AG10803 (cell line): ENCODE measurements around the gene ITPR1.

ENCODE experiments used
- DNase-seq: peaks from one replicate; pipeline ENCODE4 v3.0.0; 2010; ENCODE audit warnings: low read depth
- H3K4me3 ChIP-seq: 2 replicates; pipeline ENCODE4 v1.5.1; 2011; ENCODE audit warnings: mild to moderate bottlenecking, low read length, control low read depth
- TF ChIP-seq, protein P1 (sequence below): conservative IDR thresholded peaks from 2 replicates; pipeline ENCODE4 v1.5.1; 2011; ENCODE audit warnings: mild to moderate bottlenecking, low read length, control low read depth, inconsistent platforms

The ITPR1 gene

DNA sequence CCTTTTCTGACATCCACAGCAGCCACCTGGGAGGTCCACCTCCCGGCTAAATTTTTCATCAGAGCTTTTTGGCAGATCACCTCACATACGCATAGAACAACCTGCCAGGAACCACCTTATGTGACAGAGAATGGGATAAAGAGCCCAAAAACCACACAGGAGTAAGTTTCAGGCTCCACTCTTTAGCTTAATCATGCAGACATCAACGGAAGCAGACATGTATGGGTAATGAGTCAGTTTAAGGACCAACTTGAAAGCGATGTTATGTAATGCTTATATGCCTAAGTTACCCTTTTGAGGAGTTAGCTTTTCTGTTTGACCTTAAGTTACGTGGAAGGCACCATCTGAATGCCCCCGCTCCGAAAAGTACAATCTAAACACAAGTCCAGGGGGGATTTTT is 302.8 kb downstream of the ITPR1 start:
- TF ChIP-seq, protein P1, sequence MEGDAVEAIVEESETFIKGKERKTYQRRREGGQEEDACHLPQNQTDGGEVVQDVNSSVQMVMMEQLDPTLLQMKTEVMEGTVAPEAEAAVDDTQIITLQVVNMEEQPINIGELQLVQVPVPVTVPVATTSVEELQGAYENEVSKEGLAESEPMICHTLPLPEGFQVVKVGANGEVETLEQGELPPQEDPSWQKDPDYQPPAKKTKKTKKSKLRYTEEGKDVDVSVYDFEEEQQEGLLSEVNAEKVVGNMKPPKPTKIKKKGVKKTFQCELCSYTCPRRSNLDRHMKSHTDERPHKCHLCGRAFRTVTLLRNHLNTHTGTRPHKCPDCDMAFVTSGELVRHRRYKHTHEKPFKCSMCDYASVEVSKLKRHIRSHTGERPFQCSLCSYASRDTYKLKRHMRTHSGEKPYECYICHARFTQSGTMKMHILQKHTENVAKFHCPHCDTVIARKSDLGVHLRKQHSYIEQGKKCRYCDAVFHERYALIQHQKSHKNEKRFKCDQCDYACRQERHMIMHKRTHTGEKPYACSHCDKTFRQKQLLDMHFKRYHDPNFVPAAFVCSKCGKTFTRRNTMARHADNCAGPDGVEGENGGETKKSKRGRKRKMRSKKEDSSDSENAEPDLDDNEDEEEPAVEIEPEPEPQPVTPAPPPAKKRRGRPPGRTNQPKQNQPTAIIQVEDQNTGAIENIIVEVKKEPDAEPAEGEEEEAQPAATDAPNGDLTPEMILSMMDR = no peak
- H3K4me3 ChIP-seq = no peak overlapping the region
- DNase-seq = no peak

DNA sequence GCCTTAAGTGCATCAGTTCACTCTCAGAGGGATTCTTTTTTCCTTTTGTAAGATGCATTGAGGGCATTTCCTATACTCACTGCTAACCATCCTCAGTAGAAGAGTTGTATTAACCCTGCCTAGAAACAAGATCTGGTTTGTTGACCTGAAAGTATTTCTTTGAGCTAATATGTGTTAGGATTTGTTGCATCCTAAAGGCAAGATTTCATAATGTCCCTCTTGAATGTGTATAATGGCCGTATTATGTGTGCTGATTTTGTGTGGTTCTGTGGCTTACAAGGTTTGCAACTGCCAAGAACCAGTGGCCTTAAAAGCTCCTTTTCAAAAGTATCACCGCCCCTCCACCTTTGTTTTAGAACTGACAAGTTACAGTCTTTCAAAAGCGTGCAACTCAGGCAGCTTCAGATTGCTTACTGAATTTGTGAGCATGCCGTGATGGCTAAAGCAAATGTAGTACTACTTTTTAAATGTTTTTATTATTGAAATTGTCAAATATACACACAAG is 304.1 kb downstream of the ITPR1 start:
- DNase-seq = no peak
- H3K4me3 ChIP-seq = no peak overlapping the region
- TF ChIP-seq, protein P1 = no peak

DNA sequence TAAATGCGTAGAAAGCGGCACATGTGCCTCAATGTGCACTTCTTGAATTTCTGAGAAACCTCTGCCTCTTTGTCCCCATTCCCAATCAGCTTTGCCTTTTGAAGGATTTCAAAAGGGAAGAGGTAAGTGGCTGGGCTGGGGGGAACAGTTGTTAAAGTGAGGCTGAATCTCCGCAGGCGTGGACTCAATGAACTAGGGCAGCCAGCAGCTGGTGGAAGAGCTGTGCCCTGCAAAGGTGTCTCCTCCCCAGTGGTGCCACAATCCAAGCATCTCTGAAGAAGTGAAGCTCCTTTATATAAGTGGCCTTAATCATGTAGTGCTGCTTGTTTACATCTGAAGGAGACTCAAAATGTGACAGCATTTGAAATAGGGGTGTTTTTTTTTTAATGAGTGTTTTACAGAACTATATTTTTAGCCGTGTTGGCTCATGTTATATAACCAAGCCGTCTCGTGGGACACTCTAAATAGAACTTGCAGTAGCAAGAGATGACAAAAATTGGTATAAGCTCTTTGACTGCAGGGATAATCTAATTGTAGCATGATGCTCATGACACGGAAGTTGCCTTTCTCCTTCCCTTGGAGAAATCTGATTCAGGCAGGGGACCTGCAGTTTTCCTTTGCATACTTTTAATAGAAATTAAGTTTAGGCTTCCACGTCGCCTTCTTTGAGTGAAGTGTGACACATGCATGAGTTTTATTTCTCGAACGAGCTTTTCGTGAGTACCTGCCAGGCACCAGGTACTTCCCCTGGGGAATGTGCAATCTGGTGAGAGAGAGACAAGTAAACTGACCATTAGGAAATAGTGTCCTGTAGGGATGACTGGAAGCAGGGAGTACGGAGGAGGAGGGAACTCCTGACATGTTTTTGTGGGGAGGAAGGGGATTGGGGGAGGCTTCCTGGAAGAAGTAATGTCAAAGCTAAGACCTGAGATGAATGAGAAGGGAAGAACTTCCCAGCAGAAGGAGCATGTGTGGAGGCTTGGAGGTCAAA is 306.4 kb downstream of the ITPR1 start:
- TF ChIP-seq, protein P1 = no peak
- DNase-seq = no peak
- no peak overlapping the region for H3K4me3 ChIP-seq

DNA sequence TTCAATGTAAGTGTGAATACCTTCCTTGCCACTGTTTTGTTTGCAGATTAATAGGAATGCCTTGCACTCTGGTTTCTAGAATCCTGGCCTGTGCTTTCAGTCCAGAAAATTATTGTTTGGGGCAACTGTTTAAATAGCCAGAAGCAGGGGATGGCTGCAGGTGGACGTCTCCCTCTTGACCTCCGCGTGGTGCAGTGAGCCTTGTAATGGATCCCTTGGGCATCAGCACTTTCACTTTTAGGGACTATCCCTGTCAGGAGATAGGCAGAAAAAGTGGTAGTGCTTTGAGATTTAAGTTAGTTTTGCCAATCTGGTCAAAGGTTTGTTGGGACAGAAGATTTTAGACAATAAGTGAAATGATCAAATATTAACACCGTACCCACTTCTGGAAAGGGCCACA is 307.4 kb downstream of the ITPR1 start:
- TF ChIP-seq, protein P1 = no peak
- no peak overlapping the region for H3K4me3 ChIP-seq
- no peak for DNase-seq

DNA sequence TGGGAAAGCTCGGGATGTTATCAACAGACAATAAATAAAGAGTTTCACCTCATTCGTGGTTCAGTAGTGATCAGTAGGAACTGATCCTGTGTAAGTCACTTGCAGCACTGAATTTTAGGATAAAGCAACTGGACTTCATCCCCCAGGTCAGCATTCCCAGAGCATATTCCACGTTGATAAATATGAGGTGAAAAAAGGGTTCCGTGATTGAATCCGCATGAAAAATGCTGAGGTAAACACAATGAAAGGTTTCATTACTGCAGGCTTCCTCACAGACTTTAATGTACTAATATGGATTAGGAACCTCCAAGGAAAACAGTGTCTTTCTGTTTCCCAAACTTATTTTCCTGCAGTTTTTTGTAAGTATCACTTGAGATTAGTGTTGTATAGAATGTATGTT is 308.7 kb downstream of the ITPR1 start:
- TF ChIP-seq, protein P1 = no peak

DNA sequence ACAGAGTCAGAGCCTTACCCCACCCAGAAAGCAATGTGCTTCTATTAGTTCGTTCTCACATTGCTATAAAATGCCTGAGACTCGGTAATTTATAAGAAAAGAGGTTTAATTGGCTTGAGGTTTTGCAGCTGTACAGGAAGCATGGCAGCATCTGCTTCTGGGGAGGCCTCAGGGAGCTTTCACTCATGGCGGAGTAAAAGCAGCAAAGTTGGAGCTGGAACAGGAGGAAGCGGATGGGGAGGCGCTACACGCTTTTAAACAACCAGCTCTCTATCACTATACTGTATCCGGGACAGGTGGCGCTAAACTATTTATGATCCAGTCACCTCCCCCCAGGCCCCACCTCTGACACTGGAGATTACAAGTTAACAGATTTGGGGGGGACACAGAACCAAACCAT is 309.8 kb downstream of the ITPR1 start:
- no peak overlapping the region for H3K4me3 ChIP-seq
- DNase-seq = no peak
- TF ChIP-seq, protein P1 = no peak

More for the DNA sequence above, 308.7 kb downstream of the ITPR1 start:
- no peak overlapping the region for H3K4me3 ChIP-seq
- no peak for DNase-seq
